GM10248 (cell line): Measurements from ENCODE around the gene PLEKHA5.

Experiments used
- CTCF ChIA-PET: fragments of 300-600 bp; sonication (Branson Sonifier 250); formaldehyde crosslinking; extraction: SDS; loops from one replicate; lab custom pipeline; 2021; ENCODE audit warnings: antibody characterized with exemption; lab: Yijun Ruan, JAX
- POLR2A ChIA-PET: fragments of 350-650 bp; sonication (Branson Sonifier 250); formaldehyde crosslinking; extraction: SDS; loops from one replicate; lab custom pipeline; 2020; ENCODE audit warnings: antibody characterized with exemption; lab: Yijun Ruan, JAX
- DNase-seq: peaks from one replicate; pipeline ENCODE4 v3.0.0; 2012; ENCODE audit errors: extremely low spot score
- TF ChIP-seq, protein P1 (sequence below): IDR thresholded peaks from 2 replicates; pipeline ENCODE4 v1.5.1; 2012; ENCODE audit warnings: mild to moderate bottlenecking, low read depth; ENCODE audit errors: extremely low read depth, missing control alignments, control extremely low read depth

The PLEKHA5 gene

DNA sequence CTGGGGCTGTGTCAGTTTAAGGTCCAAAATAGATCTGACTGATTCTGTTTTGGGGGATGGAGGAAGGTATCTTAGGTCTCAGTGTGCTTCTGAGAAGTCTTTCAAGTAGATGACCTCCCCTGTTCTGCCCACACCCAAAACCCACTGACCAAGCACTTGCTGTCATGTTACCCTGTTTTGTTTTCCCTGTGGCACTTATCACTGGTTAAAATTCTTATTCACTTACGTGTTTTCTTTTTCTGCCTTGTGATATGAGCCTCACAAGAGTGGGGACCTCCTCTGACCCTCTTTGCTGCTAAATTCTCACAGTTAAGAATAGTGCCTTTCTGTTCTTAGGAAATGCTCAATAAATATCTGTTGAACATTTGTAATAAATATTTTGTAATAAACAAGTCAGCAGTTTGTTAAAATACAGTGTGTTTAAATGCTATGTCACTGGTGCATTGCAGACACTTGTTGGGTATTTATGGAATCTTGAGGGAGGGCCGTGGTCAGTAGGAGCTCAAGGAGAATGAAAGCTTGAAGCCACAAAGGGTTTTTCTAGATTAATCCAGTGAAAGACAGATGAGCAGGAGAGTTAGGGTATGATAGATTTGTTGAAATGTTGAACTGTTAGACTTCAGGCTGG is 20.9 kb downstream of the PLEKHA5 start:
- ChIA-PET POLR2A (no interaction called here), CTCF (interaction anchor here (1.4 kb wide), 1 partner anchor 35 kb away, joined by 3 read pairs; no protein-coding TSS in a partner anchor)
- TF ChIP-seq, protein P1, sequence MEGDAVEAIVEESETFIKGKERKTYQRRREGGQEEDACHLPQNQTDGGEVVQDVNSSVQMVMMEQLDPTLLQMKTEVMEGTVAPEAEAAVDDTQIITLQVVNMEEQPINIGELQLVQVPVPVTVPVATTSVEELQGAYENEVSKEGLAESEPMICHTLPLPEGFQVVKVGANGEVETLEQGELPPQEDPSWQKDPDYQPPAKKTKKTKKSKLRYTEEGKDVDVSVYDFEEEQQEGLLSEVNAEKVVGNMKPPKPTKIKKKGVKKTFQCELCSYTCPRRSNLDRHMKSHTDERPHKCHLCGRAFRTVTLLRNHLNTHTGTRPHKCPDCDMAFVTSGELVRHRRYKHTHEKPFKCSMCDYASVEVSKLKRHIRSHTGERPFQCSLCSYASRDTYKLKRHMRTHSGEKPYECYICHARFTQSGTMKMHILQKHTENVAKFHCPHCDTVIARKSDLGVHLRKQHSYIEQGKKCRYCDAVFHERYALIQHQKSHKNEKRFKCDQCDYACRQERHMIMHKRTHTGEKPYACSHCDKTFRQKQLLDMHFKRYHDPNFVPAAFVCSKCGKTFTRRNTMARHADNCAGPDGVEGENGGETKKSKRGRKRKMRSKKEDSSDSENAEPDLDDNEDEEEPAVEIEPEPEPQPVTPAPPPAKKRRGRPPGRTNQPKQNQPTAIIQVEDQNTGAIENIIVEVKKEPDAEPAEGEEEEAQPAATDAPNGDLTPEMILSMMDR: no peak
- no peak for DNase-seq

DNA sequence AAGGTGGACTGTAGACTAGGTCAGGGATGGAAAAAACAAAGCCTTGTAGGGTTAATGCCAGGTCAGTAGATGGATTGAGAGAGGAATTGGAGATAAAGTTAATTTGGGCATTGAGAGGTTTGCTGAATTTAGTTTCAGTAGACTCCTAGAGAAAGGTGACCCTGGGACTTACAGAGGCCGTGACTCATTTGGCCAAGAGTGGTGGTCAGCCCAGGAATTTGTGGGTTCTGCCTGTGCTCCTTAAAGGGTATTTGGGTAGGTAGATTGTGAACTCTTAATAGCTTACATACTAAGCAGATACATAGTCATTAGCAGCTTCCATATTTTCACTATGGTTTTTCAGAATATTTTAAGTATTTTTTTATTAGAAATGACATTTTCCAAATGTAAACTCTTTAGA is 21.8 kb downstream of the PLEKHA5 start:
- CTCF ChIA-PET: interaction anchor here (1.4 kb wide), 1 partner anchor 34 kb away, joined by 3 read pairs; no protein-coding TSS in a partner anchor
- POLR2A ChIA-PET: no interaction called here
- DNase-seq: no peak

DNA sequence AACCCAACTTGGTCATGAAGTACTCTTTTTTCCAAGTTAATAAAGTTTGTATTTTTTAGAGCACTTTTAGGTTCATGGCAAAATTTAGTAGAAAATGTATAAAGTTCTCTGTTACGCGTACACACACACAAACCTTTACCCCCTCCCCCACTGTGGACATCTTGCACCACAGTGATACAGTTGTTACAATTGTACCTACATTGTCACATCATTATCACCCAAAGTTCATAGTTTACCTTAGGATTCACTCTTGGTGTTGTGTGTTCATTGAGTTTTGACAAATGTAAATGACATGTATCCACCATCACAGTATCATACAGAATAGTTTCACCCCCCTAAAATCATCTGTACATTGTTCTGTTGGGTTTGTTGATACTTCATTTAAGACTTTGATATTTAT is 23.9 kb downstream of the PLEKHA5 start:
- ChIA-PET POLR2A (no interaction called here), CTCF (no interaction called here)
- TF ChIP-seq, protein P1: no peak
- no peak for DNase-seq

More for the DNA sequence above, 21.8 kb downstream of the PLEKHA5 start:
- TF ChIP-seq, protein P1: no peak

DNA sequence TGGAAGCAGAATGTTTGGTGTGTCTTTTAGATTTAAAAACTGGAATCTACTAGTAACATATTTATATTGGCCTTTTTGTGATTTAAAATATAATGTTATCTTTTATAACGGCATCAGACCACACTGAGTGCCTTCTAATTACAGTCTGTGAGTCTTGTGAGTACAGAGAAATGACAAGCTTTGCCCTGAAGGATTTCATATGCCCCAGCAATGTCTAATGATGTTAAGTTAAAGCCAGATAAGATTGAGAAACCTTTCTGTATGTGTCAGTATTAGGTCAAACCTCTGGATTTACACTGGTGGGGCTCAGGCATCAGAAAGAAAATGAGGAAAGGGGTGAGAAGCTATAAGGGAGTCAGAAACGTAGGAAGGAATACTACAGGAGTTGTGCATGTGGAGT is 25.2 kb downstream of the PLEKHA5 start:
- DNase-seq: no peak
- TF ChIP-seq, protein P1: no peak
- ChIA-PET CTCF (no interaction called here), POLR2A (no interaction called here)

DNA sequence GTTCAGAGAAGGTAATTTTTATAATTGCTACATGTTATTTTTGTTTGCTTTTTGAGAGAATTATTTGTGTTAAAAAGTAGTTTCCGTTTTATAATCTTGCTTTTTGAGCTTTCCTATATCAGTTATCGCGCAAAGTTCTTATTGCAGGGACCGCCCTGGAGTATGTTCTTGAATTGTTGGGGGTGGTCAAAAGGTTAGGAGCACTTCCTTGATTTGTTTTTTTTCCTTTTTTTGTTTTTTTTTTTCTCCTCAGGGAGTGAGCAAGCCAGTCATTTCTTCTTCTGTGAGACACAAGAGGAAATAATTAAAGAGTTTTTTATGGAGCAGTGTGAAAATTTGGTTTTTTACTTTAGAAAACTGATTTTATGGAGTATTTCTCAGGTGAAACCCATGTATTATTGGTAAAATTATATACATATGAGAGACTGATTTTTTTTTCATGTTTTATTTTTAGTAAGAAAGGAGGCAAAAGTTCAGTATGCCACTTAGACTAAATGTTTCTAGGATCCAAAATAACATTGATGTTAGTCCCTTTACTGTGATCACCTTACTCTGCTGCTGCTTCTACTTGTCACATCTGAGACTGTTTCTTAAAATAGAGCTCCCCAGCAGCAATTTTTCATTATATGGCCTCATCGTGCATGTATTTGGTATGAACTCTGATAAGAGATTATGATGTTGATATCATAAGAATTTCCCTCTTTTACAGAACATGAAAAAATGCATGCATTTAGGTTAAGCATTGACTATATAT is 26.6 kb downstream of the PLEKHA5 start:
- TF ChIP-seq, protein P1: no peak
- ChIA-PET POLR2A (no interaction called here), CTCF (interaction anchor here (0.6 to 1.4 kb wide), 2 partner anchors 12 to 30 kb away, joined by 3 read pairs; no protein-coding TSS in a partner anchor)
- DNase-seq: no peak

DNA sequence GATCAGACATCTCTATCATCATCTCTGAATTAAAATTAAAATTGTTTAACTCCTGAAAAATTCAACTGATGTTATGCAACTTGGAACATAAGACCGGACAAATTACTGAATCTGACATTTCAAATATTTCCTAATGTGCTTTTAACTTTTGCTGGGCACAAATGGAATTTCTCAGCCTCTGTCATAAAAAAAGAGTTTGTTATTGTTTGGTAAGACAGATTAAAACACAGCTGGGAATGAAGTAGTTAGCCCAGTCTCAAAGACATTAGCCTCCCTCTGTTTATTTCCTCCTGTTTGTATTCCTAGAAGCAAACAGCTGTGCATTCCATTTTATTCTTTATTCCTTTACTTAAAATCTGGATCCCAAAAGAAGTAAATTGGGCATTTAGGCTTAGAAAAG is 29.4 kb downstream of the PLEKHA5 start:
- ChIA-PET CTCF (interaction anchor here (1.0 to 1.6 kb wide), 2 partner anchors 13 to 27 kb away, joined by 3 to 4 read pairs; no protein-coding TSS in a partner anchor), POLR2A (no interaction called here)
- no peak for DNase-seq
- TF ChIP-seq, protein P1: no peak
